A172 (cell line): ENCODE data around the gene DAPL1. TPM values are rescaled to one million over a fixed set of nuclear protein-coding genes. Genes with fewer than 3 reads are reported as not detected.

Source experiments
- DNase-seq: peaks from one replicate; pipeline ENCODE4 v3.0.0-alpha.2; 2015; ENCODE audit warnings: low spot score
- total RNA-seq: library from RNA; depleted of rRNA; stranded (reverse); fragments of >200 nt; shearing (Covaris generic); gene quantifications from 2 replicates; pipeline ENCODE4 v1.2.3, GENCODE V29; 2014

Gene DAPL1
- total RNA-seq, 1 experiment from 2014 or later: not detected

GRCh38 chr2:158777077-158777476 is 18.0 kb upstream of the DAPL1 start:
- no peak for DNase-seq

GRCh38 chr2:158778243-158778642 is 16.9 kb upstream of the DAPL1 start:
- DNase-seq: no peak

GRCh38 chr2:158779621-158780020 is 15.5 kb upstream of the DAPL1 start:
- no peak for DNase-seq

- peak; percentile 35 for DNase-seq
Measured at GRCh38 chr2:158781353-158781961, 13.7 kb upstream of the DAPL1 start.

GRCh38 chr2:158782136-158782535 is 13.0 kb upstream of the DAPL1 start:
- DNase-seq: no peak

GRCh38 chr2:158782616-158783015 is 12.5 kb upstream of the DAPL1 start:
- no peak for DNase-seq

GRCh38 chr2:158783923-158784322 is 11.2 kb upstream of the DAPL1 start:
- DNase-seq: no peak

- no peak for DNase-seq
Measured at GRCh38 chr2:158786897-158787296, 8.2 kb upstream of the DAPL1 start.

GRCh38 chr2:158788951-158789350 is 6.2 kb upstream of the DAPL1 start:
- DNase-seq: no peak

GRCh38 chr2:158796652-158797051 is 1.5 kb downstream of the DAPL1 start:
- DNase-seq: no peak

GRCh38 chr2:158797963-158798700 is 3.0 kb downstream of the DAPL1 start:
- DNase-seq: peak; percentile 50

- DNase-seq: no peak
Measured at GRCh38 chr2:158799181-158799580, 4.1 kb downstream of the DAPL1 start.

- no peak for DNase-seq
Measured at GRCh38 chr2:158803506-158803905, 8.4 kb downstream of the DAPL1 start.

GRCh38 chr2:158805255-158805654 is 10.1 kb downstream of the DAPL1 start:
- DNase-seq: no peak

GRCh38 chr2:158805936-158806335 is 10.8 kb downstream of the DAPL1 start:
- DNase-seq: no peak

- no peak for DNase-seq
Measured at GRCh38 chr2:158806941-158807340, 11.8 kb downstream of the DAPL1 start.

GRCh38 chr2:158808426-158808825 is 13.3 kb downstream of the DAPL1 start:
- DNase-seq: no peak

GRCh38 chr2:158809816-158810215 is 14.7 kb downstream of the DAPL1 start:
- DNase-seq: no peak

- no peak for DNase-seq
Measured at GRCh38 chr2:158810731-158811460, 15.8 kb downstream of the DAPL1 start.

- no peak for DNase-seq
Measured at GRCh38 chr2:158815166-158815565, 20.0 kb downstream of the DAPL1 start.

- DNase-seq: no peak
Measured at GRCh38 chr2:158815658-158816057, 20.5 kb downstream of the DAPL1 start.

- no peak for DNase-seq
Measured at GRCh38 chr2:158817588-158817987, 22.5 kb downstream of the DAPL1 start.

GRCh38 chr2:158818511-158818910 is 23.4 kb downstream of the DAPL1 start:
- DNase-seq: no peak
